Stimulated activated naive CD8-positive, alpha-beta T cell treated with anti-CD3 and anti-CD28 coated beads, Interleukin-15, Interleukin-2, amounts not matched to agents 100 ng/mL and 50 ng/mL, for 24 hours (primary cell): Measurements from ENCODE around the gene COMP.
"Not testable (repeated sequence)": the region's sequence is repeated elsewhere in the genome, so short reads cannot be mapped to it uniquely, and the experiment has no call there.

ENCODE experiments used
- H3K27ac Mint-ChIP-seq: one replicate; pipeline ENCODE4 v1.8.0; 2021; ENCODE audit warnings: mild to moderate bottlenecking, mixed read lengths
- H3K27me3 Mint-ChIP-seq: one replicate; pipeline ENCODE4 v1.8.0; 2021; ENCODE audit warnings: mixed read lengths
- H3K36me3 Mint-ChIP-seq: one replicate; pipeline ENCODE4 v1.8.0; 2021; ENCODE audit warnings: low read depth, mixed read lengths
- H3K4me1 Mint-ChIP-seq: one replicate; pipeline ENCODE4 v1.8.0; 2021; ENCODE audit warnings: low read depth, mixed read lengths
- H3K4me3 Mint-ChIP-seq: one replicate; pipeline ENCODE4 v1.8.0; 2021; ENCODE audit warnings: mild to moderate bottlenecking, mixed read lengths
- H3K9me3 Mint-ChIP-seq: one replicate; pipeline ENCODE4 v1.8.0; 2021; ENCODE audit warnings: mixed read lengths

COMP gene

GRCh38 chr19:18814063-18814462 is 23.0 kb upstream of the COMP start:
- Mint-ChIP-seq H3K9me3 (no peaks in the 10 kb centered on the region), H3K36me3 (no peaks in the 10 kb centered on the region), H3K4me3 (no peak overlapping the region), H3K27me3 (peaks cover 8% of the 10 kb centered on the region), H3K27ac (no peak overlapping the region), H3K4me1 (no peaks in the 10 kb centered on the region)

- not testable (repeated sequence) for H3K27ac Mint-ChIP-seq, H3K9me3 Mint-ChIP-seq, H3K36me3 Mint-ChIP-seq
Measured at GRCh38 chr19:18811638-18812037, 20.5 kb upstream of the COMP start.

GRCh38 chr19:18809149-18809868 is 18.2 kb upstream of the COMP start:
- H3K27me3 Mint-ChIP-seq, result peaks cover 8% of the 10 kb centered on the region
- no peaks in the 10 kb centered on the region for H3K4me1 Mint-ChIP-seq
- peak overlapping the region; percentile 4 for H3K27ac Mint-ChIP-seq
- H3K4me3 Mint-ChIP-seq, result no peak overlapping the region
- H3K36me3 Mint-ChIP-seq, result no peaks in the 10 kb centered on the region
- no peaks in the 10 kb centered on the region for H3K9me3 Mint-ChIP-seq

More at GRCh38 chr19:18811638-18812037, 20.5 kb upstream of the COMP start:
- H3K4me3 Mint-ChIP-seq, H3K27me3 Mint-ChIP-seq, H3K4me1 Mint-ChIP-seq: not testable (repeated sequence)

GRCh38 chr19:18807861-18808331 is 16.8 kb upstream of the COMP start:
- peaks cover 13% of the 10 kb centered on the region for H3K27me3 Mint-ChIP-seq
- no peak overlapping the region for H3K4me3 Mint-ChIP-seq
- H3K27ac Mint-ChIP-seq, result no peak overlapping the region
- no peaks in the 10 kb centered on the region for H3K9me3 Mint-ChIP-seq
- H3K36me3 Mint-ChIP-seq, result no peaks in the 10 kb centered on the region
- no peaks in the 10 kb centered on the region for H3K4me1 Mint-ChIP-seq

DNA sequence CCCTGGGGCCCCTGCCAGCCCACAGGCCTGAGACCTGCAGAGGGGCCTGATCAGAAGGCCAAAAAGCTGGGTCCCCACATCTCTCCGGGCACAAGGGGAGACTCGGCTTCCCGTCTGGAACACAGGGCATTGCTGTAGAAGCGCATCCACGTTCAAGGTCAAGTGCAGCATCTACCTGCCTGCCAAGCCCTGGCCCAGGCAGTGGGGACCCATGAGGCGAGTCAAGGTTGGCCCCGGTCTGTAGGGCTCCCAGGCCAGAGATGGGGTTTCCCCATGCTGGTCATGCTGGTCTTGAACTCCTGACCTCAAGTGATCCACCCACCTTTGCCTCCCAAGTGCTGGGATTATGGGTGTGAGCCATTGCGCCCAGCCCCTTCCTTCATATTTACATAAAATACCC is 13.5 kb upstream of the COMP start:
- Mint-ChIP-seq H3K27me3 (peaks cover 8% of the 10 kb centered on the region), H3K4me3 (no peak overlapping the region), H3K36me3 (no peaks in the 10 kb centered on the region), H3K9me3 (no peaks in the 10 kb centered on the region), H3K4me1 (no peaks in the 10 kb centered on the region), H3K27ac (no peak overlapping the region)

- H3K9me3 Mint-ChIP-seq, result no peaks in the 10 kb centered on the region
- peaks cover 5% of the 10 kb centered on the region for H3K27me3 Mint-ChIP-seq
- H3K4me1 Mint-ChIP-seq, result no peaks in the 10 kb centered on the region
- no peak overlapping the region for H3K27ac Mint-ChIP-seq
- no peak overlapping the region for H3K4me3 Mint-ChIP-seq
- H3K36me3 Mint-ChIP-seq, result no peaks in the 10 kb centered on the region
Measured at GRCh38 chr19:18804139-18804601, 13.1 kb upstream of the COMP start.

DNA sequence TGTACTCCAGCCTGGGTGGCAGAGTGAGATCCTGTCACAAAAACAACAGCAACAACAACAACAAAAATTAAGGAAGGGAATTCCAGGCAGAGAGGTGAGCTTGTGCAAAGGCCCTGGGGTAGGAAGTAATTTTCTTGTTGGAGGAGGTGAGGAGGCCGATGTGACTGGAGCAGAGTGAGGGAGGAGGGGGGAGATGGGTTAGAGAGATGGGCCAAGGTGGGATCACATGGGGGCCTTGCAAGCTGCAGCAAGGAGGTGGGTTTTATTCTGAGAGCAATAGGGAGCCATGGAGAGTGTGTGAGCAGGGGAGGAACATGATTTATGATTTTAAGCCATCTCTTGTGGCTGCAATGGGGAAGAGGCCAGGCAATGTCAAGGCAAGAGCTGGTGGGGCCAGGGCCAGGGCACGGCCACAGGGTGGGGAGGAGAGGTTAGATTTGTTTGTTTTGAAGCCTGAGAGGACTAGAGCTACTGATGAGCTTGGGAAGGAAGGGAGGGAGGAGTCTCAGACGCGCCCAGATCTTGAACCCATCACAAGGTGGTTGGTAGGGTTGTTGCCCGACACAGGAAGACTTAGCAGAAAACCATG is 12.5 kb upstream of the COMP start:
- H3K36me3 Mint-ChIP-seq, result no peaks in the 10 kb centered on the region
- peaks cover 5% of the 10 kb centered on the region for H3K27me3 Mint-ChIP-seq
- no peaks in the 10 kb centered on the region for H3K4me1 Mint-ChIP-seq
- H3K27ac Mint-ChIP-seq, result no peak overlapping the region
- no peak overlapping the region for H3K4me3 Mint-ChIP-seq
- no peaks in the 10 kb centered on the region for H3K9me3 Mint-ChIP-seq

DNA sequence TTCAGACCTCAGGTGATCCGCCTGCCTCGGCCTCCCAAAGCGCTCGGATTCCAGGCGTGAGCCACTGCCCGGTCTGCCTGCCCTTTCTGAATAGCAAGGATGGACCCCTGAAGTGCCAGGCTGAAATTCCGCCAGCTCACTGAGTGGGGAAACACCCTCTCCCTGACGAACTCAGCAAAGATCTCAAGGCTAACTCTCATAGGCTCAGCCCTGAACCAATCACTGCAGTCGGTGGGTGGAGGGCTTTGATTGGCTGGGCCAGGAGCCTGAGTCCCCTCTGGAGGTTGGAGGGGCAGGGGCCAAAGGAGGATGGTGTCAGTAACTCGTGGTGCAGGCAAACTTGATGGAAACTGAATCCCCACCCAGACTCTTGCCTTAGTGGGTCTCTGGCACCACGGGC is 11.2 kb upstream of the COMP start:
- Mint-ChIP-seq H3K27me3 (peaks cover 9% of the 10 kb centered on the region), H3K27ac (no peak overlapping the region), H3K4me3 (no peak overlapping the region), H3K4me1 (no peaks in the 10 kb centered on the region), H3K9me3 (no peaks in the 10 kb centered on the region), H3K36me3 (no peaks in the 10 kb centered on the region)

DNA sequence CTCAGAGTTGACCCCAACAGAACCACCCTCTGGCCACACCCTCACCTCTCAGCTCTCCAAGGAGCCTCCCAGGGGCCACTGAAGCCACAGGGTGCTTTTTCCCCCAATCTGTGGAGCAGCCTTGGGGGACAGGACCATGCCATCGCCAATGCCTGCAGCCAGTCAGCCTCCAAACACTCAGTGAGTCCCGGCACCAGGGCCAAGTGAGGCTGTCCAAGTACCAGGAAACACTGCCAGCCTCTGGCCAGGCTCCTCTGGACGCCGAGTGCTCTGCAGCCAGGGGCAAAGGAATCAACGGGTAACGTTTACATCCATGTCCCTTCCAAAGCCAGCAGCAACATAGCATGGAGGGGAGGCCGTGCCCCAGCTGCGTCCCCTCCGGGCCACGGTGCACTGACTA is 9.5 kb upstream of the COMP start:
- Mint-ChIP-seq H3K4me1 (no peaks in the 10 kb centered on the region), H3K27me3 (peaks cover 22% of the 10 kb centered on the region), H3K9me3 (no peaks in the 10 kb centered on the region), H3K27ac (no peak overlapping the region), H3K4me3 (no peak overlapping the region), H3K36me3 (no peaks in the 10 kb centered on the region)

- Mint-ChIP-seq H3K27ac (no peak overlapping the region), H3K9me3 (no peaks in the 10 kb centered on the region), H3K4me1 (no peaks in the 10 kb centered on the region), H3K36me3 (no peaks in the 10 kb centered on the region), H3K4me3 (no peak overlapping the region), H3K27me3 (peaks cover 25% of the 10 kb centered on the region)
Measured at GRCh38 chr19:18800079-18800478, 9.0 kb upstream of the COMP start.

GRCh38 chr19:18799389-18799970 is 8.4 kb upstream of the COMP start:
- H3K4me3 Mint-ChIP-seq, result no peak overlapping the region
- peaks cover 31% of the 10 kb centered on the region for H3K27me3 Mint-ChIP-seq
- no peaks in the 10 kb centered on the region for H3K36me3 Mint-ChIP-seq
- no peaks in the 10 kb centered on the region for H3K4me1 Mint-ChIP-seq
- no peak overlapping the region for H3K27ac Mint-ChIP-seq
- no peaks in the 10 kb centered on the region for H3K9me3 Mint-ChIP-seq

DNA sequence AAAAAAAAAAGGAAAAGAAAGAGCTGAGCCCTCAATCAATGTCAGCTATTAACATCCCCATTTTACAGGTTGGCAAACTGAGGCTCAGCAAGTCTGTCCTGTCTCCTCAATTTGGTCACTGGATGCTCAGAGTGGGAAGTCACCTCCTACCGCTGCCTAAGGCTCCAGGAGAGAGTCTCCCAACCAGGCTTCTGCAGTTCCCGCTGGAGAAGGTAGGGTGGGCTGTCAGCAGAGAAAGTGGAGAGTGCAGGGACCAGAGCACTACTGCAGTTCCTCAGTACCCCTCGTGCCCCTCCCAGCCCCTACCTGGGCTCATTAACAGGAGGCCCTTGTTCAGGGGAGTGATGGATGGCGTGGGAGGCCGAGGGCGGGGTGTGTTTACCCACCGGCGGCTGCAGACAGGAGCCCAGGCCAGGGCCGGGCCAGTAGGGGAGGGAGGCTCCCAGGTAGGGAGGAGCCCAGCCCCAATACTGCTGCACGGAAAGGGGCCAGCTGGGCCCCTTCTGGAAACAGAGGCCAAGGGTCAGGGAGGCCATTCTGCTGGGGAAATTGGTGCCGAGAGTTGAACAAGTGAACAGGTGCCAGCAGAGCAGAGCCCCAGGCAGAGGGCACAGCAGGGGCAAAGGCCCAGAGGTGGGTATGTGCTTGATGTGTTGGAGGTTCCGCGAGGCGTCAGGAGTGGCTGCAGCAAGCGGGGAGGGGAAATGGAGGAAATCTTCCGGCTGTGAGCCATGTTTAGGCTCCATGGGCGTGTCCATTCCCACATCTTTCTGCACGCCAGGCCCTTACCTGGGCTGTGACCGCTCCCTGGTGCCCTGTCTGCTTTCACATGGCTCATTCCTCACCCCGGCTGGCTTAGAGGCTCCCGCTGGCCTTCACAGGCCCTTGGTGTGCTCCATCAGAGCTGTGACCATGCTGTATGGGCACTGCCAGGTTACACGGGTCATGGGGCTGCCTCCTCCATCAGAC is 7.6 kb upstream of the COMP start:
- no peaks in the 10 kb centered on the region for H3K36me3 Mint-ChIP-seq
- H3K4me1 Mint-ChIP-seq, result no peaks in the 10 kb centered on the region
- no peak overlapping the region for H3K27ac Mint-ChIP-seq
- H3K27me3 Mint-ChIP-seq, result peaks cover 34% of the 10 kb centered on the region
- H3K4me3 Mint-ChIP-seq, result no peak overlapping the region
- no peaks in the 10 kb centered on the region for H3K9me3 Mint-ChIP-seq

DNA sequence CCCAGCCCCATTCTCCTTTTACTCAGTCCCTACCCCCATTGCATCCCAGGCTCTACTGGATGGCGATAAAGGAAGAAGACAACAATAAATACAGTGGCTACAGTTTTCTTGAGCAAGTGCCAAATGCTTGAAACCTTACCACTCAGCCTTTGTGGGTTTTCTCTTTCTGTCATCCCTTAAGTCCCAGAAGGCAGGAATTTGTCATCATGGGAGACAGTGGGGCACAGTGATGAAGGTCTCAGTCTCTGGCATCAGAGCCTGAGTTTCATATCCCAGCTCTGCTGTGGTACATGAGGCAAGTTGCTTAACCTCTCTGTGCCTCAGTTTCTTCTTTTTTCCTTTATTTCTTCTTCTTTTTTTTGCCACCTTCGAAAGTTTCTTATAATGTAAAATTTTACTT is 5.1 kb upstream of the COMP start:
- no peak overlapping the region for H3K27ac Mint-ChIP-seq
- H3K27me3 Mint-ChIP-seq, result peaks cover 52% of the 10 kb centered on the region
- H3K36me3 Mint-ChIP-seq, result no peaks in the 10 kb centered on the region
- no peak overlapping the region for H3K4me3 Mint-ChIP-seq
- H3K4me1 Mint-ChIP-seq, result no peaks in the 10 kb centered on the region
- H3K9me3 Mint-ChIP-seq, result no peaks in the 10 kb centered on the region

DNA sequence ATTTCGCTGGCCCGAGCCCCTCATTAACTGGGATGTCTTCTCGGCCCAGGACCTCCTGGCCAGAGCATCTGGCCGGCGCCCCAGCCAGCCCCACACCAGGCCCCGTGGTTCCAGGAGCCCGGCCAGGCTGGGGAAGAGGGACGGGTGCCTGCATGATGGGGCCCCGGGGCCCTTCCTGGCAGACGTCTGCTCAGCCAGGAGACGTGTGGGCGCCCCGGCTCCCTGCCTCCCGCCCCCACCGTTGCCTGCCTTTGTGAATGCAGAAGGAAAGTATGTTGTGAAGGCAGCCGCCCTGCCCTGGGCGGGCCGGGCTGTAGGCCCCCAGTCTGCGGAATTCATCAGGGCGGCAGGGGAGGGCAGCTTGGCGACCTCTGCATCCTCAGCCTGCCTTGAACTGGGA is 4.4 kb upstream of the COMP start:
- H3K9me3 Mint-ChIP-seq, result no peaks in the 10 kb centered on the region
- H3K36me3 Mint-ChIP-seq, result no peaks in the 10 kb centered on the region
- peaks cover 57% of the 10 kb centered on the region for H3K27me3 Mint-ChIP-seq
- H3K4me1 Mint-ChIP-seq, result peaks cover under 1% of the 10 kb centered on the region
- no peak overlapping the region for H3K27ac Mint-ChIP-seq
- no peak overlapping the region for H3K4me3 Mint-ChIP-seq

DNA sequence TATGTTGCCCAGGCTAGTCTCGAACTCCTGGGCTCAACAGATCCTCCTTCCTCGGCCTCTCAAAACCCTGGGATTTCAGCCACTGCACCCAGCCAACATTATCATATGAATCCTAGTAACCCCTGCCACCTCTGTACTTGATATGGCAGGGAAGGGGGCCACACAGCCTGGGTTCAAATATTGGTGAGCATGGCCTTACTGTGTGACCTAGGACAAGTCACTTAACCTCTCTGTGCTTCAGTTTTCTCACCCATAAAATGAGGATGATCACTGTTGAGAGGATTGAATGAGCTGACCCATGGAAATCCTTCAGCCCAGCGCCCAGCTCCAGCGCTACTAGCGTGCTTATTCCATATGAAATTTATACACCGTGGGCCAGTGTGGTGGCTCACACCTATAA is 3.6 kb upstream of the COMP start:
- Mint-ChIP-seq H3K27me3 (peaks cover 64% of the 10 kb centered on the region), H3K36me3 (no peaks in the 10 kb centered on the region), H3K27ac (no peak overlapping the region), H3K9me3 (no peaks in the 10 kb centered on the region), H3K4me1 (peaks cover 7% of the 10 kb centered on the region), H3K4me3 (no peak overlapping the region)
